MG63 (cell line): Measurements from ENCODE around the gene CACNA2D3. TPM values are rescaled to one million over a fixed set of nuclear protein-coding genes. Genes with fewer than 3 reads are reported as not detected.
A peak's percentile ranks its signal among the peaks of the same experiment; 100 is the strongest.
"Not testable (repeated sequence)": the region's sequence is repeated elsewhere in the genome, so short reads cannot be mapped to it uniquely, and the experiment has no call there.

Experiments
- DNase-seq: peaks from one replicate; pipeline ENCODE4 v3.0.0-alpha.2; 2020
- H3K27me3 ChIP-seq: fragments of 250-450 bp; sonication (Bioruptor Pico); 2 replicates; pipeline ENCODE4 v1.5.1; 2020; ENCODE audit warnings: mild to moderate bottlenecking, moderate library complexity
- H3K36me3 ChIP-seq: fragments of 250-450 bp; sonication (Bioruptor Pico); 2 replicates; pipeline ENCODE4 v1.5.1; 2020; ENCODE audit warnings: mild to moderate bottlenecking, moderate library complexity
- H3K4me3 ChIP-seq: fragments of 250-450 bp; sonication (Bioruptor Pico); 2 replicates; pipeline ENCODE4 v1.5.1; 2020; ENCODE audit warnings: mild to moderate bottlenecking, moderate library complexity
- H3K9me3 ChIP-seq: fragments of 250-450 bp; sonication (Bioruptor Pico); 2 replicates; pipeline ENCODE4 v1.5.1; 2020; ENCODE audit warnings: mild to moderate bottlenecking, moderate library complexity
- total RNA-seq: library from RNA; depleted of rRNA; stranded (reverse); fragments of >200 nt; shearing (Covaris generic); gene quantifications from 2 replicates; pipeline ENCODE4 v1.2.3, GENCODE V29; 2014; ENCODE audit warnings: low replicate concordance; rRNA removed

Gene CACNA2D3
- 1.2 and 2.0 TPM in 2 replicates for total RNA-seq

GRCh38 chr3:54122324-54123002 is at the start of gene CACNA2D3:
TSS of gene CACNA2D3 (plus strand) at chr3:54122552.
- no peak for DNase-seq
- peak within 1 kb of the TSS; percentile 46 for H3K4me3 ChIP-seq
- no peaks in the 10 kb centered on the region for H3K9me3 ChIP-seq
- H3K36me3 ChIP-seq, result no peaks in the 10 kb centered on the region
- H3K27me3 ChIP-seq, result peaks cover 7% of the 10 kb centered on the region

DNA sequence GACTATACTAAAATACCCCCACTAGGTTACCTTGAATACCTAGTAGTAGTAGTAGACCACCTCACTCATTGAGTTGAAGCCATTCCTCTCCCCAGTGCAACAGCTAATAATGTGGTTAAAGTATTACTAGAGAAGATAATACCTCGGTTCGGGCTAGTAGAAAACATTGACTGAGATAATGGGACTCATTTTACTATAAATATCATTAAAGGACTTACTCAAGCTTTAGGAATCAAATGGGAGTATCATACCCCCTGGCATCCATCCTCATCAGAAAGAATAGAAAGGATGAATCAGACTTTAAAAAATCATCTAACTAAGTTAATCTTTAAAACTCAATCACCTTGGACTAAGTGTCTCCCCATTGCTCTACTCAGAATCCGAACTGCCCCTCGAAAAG is 49.0 kb upstream of the CACNA2D3 start:
- no peaks in the 10 kb centered on the region for H3K27me3 ChIP-seq
- H3K9me3 ChIP-seq, result no peaks in the 10 kb centered on the region
- no peaks in the 10 kb centered on the region for H3K36me3 ChIP-seq
- no peak for DNase-seq
- H3K4me3 ChIP-seq, result no peak overlapping the region

DNA sequence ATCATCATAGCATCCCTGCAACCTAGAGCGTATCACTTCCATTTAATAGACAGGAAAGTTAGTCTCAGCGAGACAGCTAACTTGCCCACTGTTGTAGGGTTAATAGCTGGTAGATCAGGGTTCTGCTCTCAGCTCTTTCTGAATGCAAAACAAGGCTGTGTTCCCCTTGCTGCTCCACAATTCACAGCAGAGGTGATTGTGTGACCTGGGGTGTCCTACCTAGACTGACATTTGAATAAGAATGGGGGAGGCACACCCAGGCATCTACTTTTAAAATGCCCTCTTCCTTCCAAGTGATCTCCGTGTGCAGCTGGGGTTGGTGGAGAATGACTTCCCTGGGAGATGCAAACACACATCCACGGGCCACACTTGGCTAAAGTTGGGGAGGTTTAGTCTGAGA is 43.0 kb upstream of the CACNA2D3 start:
- H3K9me3 ChIP-seq, result no peaks in the 10 kb centered on the region
- no peaks in the 10 kb centered on the region for H3K36me3 ChIP-seq
- no peak for DNase-seq
- no peaks in the 10 kb centered on the region for H3K27me3 ChIP-seq
- no peak overlapping the region for H3K4me3 ChIP-seq

- Histone ChIP-seq H3K36me3 (no peaks in the 10 kb centered on the region), H3K9me3 (no peaks in the 10 kb centered on the region), H3K27me3 (no peaks in the 10 kb centered on the region), H3K4me3 (no peak overlapping the region)
- DNase-seq, result no peak
Measured at GRCh38 chr3:54079730-54080325, 42.5 kb upstream of the CACNA2D3 start.

DNA sequence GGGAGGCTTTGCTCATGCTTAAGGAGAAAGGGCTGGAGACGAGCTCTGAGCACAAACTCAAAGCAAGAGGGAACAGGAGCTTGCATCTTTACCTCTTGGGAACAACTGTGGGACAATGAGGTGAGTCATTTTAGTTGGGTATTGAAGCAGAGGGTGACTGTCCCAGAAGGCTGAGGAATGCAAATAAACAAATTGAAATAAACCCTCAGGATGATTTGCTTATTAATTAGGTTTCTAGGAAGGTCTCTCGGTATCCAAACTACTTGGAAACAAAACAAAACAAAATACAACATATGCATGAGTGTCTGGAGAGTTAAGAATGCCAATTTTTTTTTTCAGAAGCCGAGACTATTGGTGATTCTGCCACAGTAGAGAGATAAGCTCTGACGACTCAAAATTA is 38.4 kb upstream of the CACNA2D3 start:
- DNase-seq, result no peak
- H3K4me3 ChIP-seq, result no peak overlapping the region
- H3K9me3 ChIP-seq, result no peaks in the 10 kb centered on the region
- no peaks in the 10 kb centered on the region for H3K27me3 ChIP-seq
- H3K36me3 ChIP-seq, result no peaks in the 10 kb centered on the region

DNA sequence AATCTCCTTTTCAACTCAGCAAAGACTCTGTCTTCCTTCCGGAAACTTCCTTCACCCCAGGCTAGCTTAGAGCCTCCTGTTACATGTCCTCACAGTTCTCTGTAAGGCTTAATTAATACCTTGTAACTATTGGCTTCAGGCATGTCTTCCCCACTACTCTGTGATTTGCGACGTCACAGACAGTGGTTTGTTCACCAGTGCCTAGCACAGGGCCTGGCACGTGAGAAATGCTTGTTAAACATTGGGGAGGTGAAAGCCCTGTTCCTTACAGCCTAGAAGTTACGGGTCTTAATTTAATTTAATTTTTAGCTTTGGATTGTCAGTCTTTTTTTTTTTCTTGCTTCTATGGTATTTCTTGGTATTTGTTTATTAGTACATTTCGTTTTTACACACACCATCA is 36.4 kb upstream of the CACNA2D3 start:
- Histone ChIP-seq H3K4me3 (no peak overlapping the region), H3K27me3 (no peaks in the 10 kb centered on the region), H3K9me3 (no peaks in the 10 kb centered on the region), H3K36me3 (no peaks in the 10 kb centered on the region)
- DNase-seq, result no peak

DNA sequence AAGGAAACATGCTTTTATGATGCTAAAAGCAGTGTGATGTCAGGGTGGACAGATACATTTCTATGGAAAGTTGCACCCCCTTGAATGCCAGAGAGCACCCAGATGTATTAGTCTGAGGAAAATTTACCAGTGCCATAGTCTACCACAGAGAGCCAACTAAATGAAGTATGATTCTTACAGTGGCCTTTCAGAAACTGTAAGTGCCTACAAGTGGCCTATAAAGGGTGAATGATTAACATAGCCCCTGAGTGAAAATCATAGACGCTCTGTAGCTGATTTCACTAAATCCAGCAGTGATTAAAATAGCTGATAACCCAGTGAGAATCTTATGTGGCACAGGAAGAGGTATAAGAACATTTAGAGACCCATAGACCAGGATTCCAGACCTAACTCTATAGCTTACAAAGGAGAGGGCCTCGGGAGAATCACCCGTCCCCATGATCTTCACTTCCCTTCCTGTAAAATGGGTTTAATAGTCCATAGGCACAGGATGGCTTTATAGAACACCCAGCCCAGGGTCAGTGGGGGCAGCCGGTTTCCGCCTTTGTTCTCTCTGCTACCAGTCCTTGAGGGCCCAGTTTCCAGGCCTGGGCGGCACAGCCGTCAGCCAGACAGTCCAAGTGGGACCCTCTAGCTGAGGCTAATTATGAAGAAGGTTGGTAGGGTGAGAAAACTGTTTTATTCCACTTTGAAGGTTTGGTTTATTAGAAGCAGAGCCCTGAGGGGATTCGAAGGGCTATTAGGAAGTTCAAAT is 35.5 kb upstream of the CACNA2D3 start:
- Histone ChIP-seq H3K4me3 (no peak overlapping the region), H3K9me3 (no peaks in the 10 kb centered on the region), H3K27me3 (no peaks in the 10 kb centered on the region), H3K36me3 (no peaks in the 10 kb centered on the region)
- no peak for DNase-seq

GRCh38 chr3:54087581-54088410 is 34.6 kb upstream of the CACNA2D3 start:
- H3K36me3 ChIP-seq, result no peaks in the 10 kb centered on the region
- peak; percentile 29 for DNase-seq
- H3K27me3 ChIP-seq, result no peaks in the 10 kb centered on the region
- no peaks in the 10 kb centered on the region for H3K9me3 ChIP-seq
- H3K4me3 ChIP-seq, result no peak overlapping the region

GRCh38 chr3:54093491-54094248 is 28.7 kb upstream of the CACNA2D3 start:
- no peaks in the 10 kb centered on the region for H3K36me3 ChIP-seq
- no peak overlapping the region for H3K4me3 ChIP-seq
- no peak for DNase-seq
- H3K27me3 ChIP-seq, result no peaks in the 10 kb centered on the region
- H3K9me3 ChIP-seq, result no peaks in the 10 kb centered on the region

DNA sequence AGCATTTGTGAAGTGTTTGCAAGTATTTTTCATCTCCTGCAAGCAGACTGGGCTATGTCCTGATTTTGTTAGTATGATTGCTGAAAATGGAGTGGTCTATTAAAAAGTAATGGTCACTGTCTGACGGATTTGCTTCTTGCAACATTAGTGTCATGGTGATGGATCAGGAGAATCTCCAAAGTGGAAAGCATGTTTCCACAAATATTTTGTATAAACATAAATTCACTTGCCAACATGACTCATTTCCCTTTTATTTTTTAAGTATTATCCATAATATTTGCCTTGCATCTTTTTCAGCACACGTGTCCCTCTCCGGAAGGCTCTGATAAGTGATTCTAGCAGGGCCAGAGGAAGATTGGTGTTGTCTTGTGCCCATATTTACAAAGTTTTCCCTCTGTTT is 27.4 kb upstream of the CACNA2D3 start:
- no peaks in the 10 kb centered on the region for H3K36me3 ChIP-seq
- DNase-seq, result no peak
- no peaks in the 10 kb centered on the region for H3K27me3 ChIP-seq
- no peaks in the 10 kb centered on the region for H3K9me3 ChIP-seq
- H3K4me3 ChIP-seq, result no peak overlapping the region

- DNase-seq, result no peak
- H3K36me3 ChIP-seq, result no peaks in the 10 kb centered on the region
- H3K9me3 ChIP-seq, result no peaks in the 10 kb centered on the region
- no peak overlapping the region for H3K4me3 ChIP-seq
- H3K27me3 ChIP-seq, result no peaks in the 10 kb centered on the region
Measured at GRCh38 chr3:54099381-54099780, 23.0 kb upstream of the CACNA2D3 start.

DNA sequence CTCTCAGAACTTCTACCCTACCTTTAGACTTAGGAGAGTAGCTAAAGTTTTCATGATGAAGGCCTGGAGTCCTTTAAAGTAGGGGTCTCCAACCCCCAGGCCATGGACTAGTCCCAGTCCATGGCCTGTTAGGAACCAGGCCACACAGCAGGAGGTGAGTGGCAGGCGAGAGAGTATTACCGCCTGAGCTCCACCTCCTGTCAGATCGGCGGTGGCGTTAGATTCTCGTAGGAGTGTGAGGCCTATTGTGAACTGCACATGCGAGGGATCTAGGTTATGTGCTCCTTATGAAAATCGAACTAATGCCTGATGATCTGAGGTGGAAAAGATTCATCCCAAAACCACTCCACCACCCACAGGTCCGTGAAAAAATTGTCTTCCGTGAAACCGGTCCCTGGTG is 18.3 kb upstream of the CACNA2D3 start:
- no peaks in the 10 kb centered on the region for H3K9me3 ChIP-seq
- no peaks in the 10 kb centered on the region for H3K27me3 ChIP-seq
- no peak overlapping the region for H3K4me3 ChIP-seq
- no peaks in the 10 kb centered on the region for H3K36me3 ChIP-seq
- no peak for DNase-seq

DNA sequence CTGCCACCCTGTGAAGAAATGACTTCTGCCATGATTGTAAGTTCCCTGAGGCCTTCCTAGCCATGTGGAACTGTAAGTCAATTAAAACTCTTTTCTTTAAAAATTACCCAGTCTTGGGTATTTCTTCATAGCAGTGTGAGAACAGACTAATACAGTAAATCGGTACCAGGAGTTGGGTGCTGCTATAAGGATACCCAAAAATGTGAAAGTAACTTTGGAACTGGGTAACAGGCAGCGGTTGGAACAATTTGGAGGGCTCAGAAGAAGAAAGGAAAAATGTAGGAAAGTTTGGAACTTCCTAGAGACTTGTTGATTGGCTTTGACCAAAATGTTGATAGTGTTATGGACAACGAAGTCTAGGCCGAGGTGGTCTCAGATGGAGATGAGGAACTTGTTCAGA is 6.2 kb upstream of the CACNA2D3 start:
- H3K4me3 ChIP-seq, H3K27me3 ChIP-seq, H3K9me3 ChIP-seq, DNase-seq, H3K36me3 ChIP-seq: not testable (repeated sequence)

DNA sequence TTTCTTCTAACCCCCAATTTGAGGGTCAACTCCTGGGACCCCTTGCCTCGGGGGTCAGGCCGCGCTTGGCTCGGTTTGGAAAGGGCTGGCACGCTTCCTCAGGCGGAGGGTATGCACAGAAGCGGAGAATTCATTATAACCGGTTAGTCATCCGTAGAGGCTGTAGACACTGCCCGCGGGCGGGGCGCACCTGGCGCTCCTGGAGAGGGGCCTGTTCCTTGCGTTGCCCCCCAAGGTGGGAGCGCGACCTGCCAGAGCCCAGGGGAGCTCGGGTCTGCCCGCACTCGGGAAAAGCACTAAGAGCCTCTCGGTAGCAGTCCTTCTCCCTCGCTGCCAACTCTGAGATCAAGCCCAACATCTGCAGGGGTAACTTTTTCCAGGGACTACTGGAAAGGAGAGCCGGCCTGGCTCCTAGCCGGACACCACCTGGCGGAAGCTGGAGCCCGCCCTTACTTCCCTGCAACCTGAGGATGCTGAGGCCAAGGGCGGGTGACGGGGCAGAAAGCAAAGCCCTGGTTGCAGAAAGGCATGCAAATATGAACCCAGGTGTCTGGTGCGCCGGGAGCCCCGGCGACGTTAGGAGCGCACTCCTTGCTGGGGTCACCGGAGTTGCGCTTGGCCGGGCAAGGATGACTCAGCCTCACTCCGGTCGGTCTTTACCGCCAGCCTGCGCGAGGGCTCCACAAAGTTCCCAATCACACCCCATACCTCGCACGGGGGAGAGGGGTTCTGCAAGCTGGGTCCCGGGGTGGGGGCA is 1.5 kb upstream of the CACNA2D3 start:
- H3K4me3 ChIP-seq, result peak overlapping the region; percentile 46
- peaks cover 7% of the 10 kb centered on the region for H3K27me3 ChIP-seq
- H3K36me3 ChIP-seq, result no peaks in the 10 kb centered on the region
- DNase-seq, result peak; percentile 40
- H3K9me3 ChIP-seq, result no peaks in the 10 kb centered on the region

DNA sequence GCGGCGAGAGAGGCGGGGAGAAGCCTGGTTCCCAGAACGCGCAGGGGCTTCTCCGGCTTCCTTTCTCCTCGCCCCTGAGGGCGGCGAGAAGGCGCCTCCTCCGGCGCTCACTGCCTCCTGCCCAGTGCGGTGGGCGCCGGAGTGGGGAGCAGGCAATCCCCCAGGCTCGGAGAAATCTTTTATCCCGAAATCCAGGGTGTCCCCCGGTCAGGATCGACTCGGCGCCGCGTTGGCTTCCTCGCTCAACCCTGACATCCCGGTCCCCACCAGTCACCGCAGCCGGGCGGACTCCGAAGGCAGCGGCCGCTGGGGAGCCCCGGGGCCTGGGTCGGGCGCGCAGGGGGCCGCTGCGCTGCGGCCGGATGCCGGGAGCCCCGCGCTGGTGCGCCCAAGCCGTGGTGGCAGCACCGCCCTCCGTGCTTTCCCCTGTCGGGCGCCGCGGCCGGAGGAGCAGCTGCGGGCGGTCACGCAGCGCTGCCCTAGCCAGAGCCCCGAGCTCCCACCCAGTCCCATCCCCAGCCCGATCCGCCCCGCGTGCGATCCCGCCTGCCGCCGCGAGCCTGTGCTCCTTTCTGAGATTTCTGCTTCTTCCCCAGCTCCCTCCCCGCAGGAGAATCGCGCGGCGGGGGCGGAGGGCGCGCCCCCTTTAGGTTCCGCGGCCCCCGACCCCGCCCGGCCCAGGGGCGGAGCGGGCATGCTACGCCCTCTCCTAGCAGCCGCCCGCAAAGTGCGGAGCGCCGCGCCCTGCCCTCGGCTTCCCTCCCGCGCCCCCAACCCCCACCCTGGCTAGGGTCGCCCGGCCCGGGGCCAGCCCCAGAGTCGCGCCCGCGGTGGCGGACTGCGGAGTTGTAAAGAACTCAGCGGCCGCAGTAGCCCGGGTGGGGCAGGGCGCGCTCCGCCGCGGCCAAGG is 683 bp upstream of the CACNA2D3 start:
- peak; percentile 51 for DNase-seq
- Histone ChIP-seq H3K4me3 (peak overlapping the region; percentile 46), H3K27me3 (peaks cover 7% of the 10 kb centered on the region), H3K9me3 (no peaks in the 10 kb centered on the region), H3K36me3 (no peaks in the 10 kb centered on the region)
